K562 (cell line): ENCODE measurements around the gene PITHD1. TPM values are rescaled to one million over a fixed set of nuclear protein-coding genes. Genes with fewer than 3 reads are reported as not detected.

Experiments
- BHLHE40 ChIP-seq: IDR thresholded peaks from 2 replicates; pipeline ENCODE4 v1.6.1; 2011; ENCODE audit warnings: low read length, improper control_type of control experiment
- BRD9 ChIP-seq: fragments of 450-650 bp; IDR thresholded peaks from 2 replicates; pipeline ENCODE4 v1.6.1; 2018; ENCODE audit warnings: low read depth; ENCODE audit not compliant: partially characterized antibody
- EGR1 ChIP-seq: fragments of 450-650 bp; conservative IDR thresholded peaks from 2 replicates; pipeline ENCODE4 v1.6.1; 2017; ENCODE audit warnings: mild to moderate bottlenecking
- FOXP1 ChIP-seq: sonication (generic); formaldehyde crosslinking; IDR thresholded peaks from 2 replicates; pipeline ENCODE4 v1.8.0; 2022; ENCODE audit warnings: mild to moderate bottlenecking, missing genetic modification reagents
- NR2C2 ChIP-seq, 2 experiments: fragments of 200-800 bp in 1 of 2; sonication (Bioruptor generic) in 1 of 2; sonication (generic) in 1 of 2; formaldehyde crosslinking in 1 of 2; IDR thresholded peaks; 2 replicates each; pipeline versions ENCODE4 v1.6.1 to v1.8.0; 2016 to 2022; ENCODE audit warnings: mild to moderate bottlenecking in 1 of 2, missing compliant biosample characterization in 1 of 2, missing genetic modification characterization in 1 of 2, missing genetic modification reagents in 1 of 2
- NUFIP1 ChIP-seq: fragments of 450-650 bp; IDR thresholded peaks from 2 replicates; pipeline ENCODE4 v1.6.1; 2018; ENCODE audit not compliant: partially characterized antibody
- PHB2 ChIP-seq: fragments of 450-650 bp; IDR thresholded peaks from 2 replicates; pipeline ENCODE4 v1.6.1; 2017; ENCODE audit warnings: low read depth
- RNF2 ChIP-seq: sonication (generic); IDR thresholded peaks from 2 replicates; pipeline ENCODE4 v1.6.1; 2016
- SAFB ChIP-seq: fragments of 200-400 bp; formaldehyde crosslinking; IDR thresholded peaks from 2 replicates; pipeline ENCODE4 v1.6.1; 2017; ENCODE audit warnings: low read depth, low read length, borderline replicate concordance
- ZNF561 ChIP-seq: fragments of 450-650 bp; formaldehyde crosslinking; conservative IDR thresholded peaks from 2 replicates; pipeline ENCODE4 v1.4.0; 2020; ENCODE audit warnings: mild to moderate bottlenecking, moderate library complexity
- ZNF584 ChIP-seq: fragments of 200-800 bp; sonication (Bioruptor generic); IDR thresholded peaks from 2 replicates; pipeline ENCODE4 v1.6.1; 2016; ENCODE audit warnings: low read depth, mild to moderate bottlenecking, missing genetic modification characterization, missing compliant biosample characterization
- polyA plus RNA-seq, 8 experiments: library from polyadenylated mRNA; depleted of rRNA in 4 of 8; stranded (reverse) in 5 of 8; unstranded in 3 of 8; fragments of >200 nt; fragmentation: Nextera tagmentation in 2 of 8; fragmentation: Illumina TruSeq in 1 of 8; extraction: Ambion mirVana in 2 of 8; extraction: Trizol in 1 of 8; gene quantifications; 2 replicates each; pipeline versions ENCODE4 v1.2.1 to v1.2.3, GENCODE V29; 2011 to 2014; ENCODE audit warnings: inconsistent platforms in 1 of 8, missing spikeins in 1 of 8
- total RNA-seq, 7 experiments: library from RNA; depleted of rRNA in 6 of 7; stranded (reverse); fragments of >200 nt in 6 of 7; fragmentation: Illumina TruSeq in 2 of 7; extraction: Trizol in 2 of 7; gene quantifications; 2 replicates each; pipeline versions ENCODE4 v1.2.1 to v1.2.3, GENCODE V29; 2011 to 2021; ENCODE audit warnings: low replicate concordance in 1 of 7
- TF ChIP-seq, protein P1 (sequence below): fragments of 250-450 bp; sonication (Bioruptor Pico); IDR thresholded peaks from 2 replicates; pipeline ENCODE4 v1.8.0; 2022; ENCODE audit warnings: inconsistent platforms

PITHD1 gene
- total and polyA plus RNA-seq, 9 of the 15 experiments (the other 6 are each of a cell fraction or from before 2014, with no cell fraction given) = 46.5 to 175 (median 149) TPM

DNA sequence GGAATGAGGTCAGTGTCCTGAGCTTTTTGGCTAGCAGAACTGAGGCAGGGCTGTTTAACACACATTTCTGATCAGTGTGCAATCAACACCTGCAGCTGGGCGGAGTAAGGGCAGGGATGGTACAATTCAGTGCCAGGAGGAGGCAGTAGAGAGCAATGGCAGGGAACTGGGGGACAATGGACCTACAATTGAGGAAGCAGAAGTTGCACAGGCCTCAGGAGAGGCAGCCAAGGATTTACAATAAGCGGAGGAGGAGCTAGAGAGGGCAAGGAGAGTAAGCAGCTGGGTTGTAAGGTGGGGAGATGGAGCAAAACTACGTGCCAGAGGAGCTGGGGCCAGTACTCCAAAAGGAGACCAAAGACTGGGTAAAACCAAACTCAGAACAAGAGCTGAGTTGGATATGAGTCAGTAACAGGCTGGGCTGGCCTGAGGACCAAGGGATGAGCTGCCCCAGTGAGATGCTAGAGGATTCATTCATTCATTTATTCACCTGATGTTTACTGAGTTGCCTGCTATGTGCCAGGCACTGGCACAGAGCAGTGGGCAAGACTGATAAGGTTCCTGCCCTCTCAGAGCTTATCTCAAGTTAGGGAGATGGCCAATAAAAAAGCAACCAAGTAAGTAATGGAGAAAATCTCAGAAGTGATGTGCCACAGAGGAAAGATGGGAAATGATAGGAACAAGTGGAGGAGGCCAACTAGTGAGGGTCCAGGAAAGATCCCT is 32.8 kb downstream of the PITHD1 start (continued):
- TF ChIP-seq, protein P1, sequence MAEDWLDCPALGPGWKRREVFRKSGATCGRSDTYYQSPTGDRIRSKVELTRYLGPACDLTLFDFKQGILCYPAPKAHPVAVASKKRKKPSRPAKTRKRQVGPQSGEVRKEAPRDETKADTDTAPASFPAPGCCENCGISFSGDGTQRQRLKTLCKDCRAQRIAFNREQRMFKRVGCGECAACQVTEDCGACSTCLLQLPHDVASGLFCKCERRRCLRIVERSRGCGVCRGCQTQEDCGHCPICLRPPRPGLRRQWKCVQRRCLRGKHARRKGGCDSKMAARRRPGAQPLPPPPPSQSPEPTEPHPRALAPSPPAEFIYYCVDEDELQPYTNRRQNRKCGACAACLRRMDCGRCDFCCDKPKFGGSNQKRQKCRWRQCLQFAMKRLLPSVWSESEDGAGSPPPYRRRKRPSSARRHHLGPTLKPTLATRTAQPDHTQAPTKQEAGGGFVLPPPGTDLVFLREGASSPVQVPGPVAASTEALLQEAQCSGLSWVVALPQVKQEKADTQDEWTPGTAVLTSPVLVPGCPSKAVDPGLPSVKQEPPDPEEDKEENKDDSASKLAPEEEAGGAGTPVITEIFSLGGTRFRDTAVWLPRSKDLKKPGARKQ = no peak
- no peak for TF ChIP-seq NUFIP1
- TF ChIP-seq ZNF584 (CRISPR knock-in tag) = no peak
- TF ChIP-seq SAFB = no peak
- no peak for TF ChIP-seq EGR1
- TF ChIP-seq PHB2 = no peak
- TF ChIP-seq FOXP1 = no peak
- TF ChIP-seq ZNF561 = no peak
- no peak for TF ChIP-seq NR2C2 (CRISPR knock-in tag; IDR thresholded peaks at IDR 0.05)
- no peak for TF ChIP-seq NR2C2 (tag; IDR thresholded peaks at IDR 0.05)
- peak; percentile 67 for TF ChIP-seq BHLHE40
- TF ChIP-seq RNF2 = no peak
- peak; percentile 46 for TF ChIP-seq BRD9
